Activated CD4-positive, alpha-beta T cell treated with anti-CD3 and anti-CD28 coated beads for 36 hours (primary cell): ENCODE data around the gene EMP2. TPM values are rescaled to one million over a fixed set of nuclear protein-coding genes. Genes with fewer than 3 reads are reported as not detected.

ENCODE experiments used
- ATAC-seq: fragments of 200-7000 bp; cut with Tn5 transposase; one replicate; pipeline ENCODE4 v1.10.0; 2021; ENCODE audit warnings: mild to moderate bottlenecking, moderate library complexity
- CTCF ChIA-PET: fragments of 350-600 bp; sonication (Branson Sonifier 250); formaldehyde crosslinking; loops from one replicate; lab custom pipeline; 2021; ENCODE audit warnings: antibody characterized with exemption; lab: Charles Lee
- POLR2A ChIA-PET: fragments of 350-600 bp; sonication (Branson Sonifier 250); formaldehyde crosslinking; loops from one replicate; lab custom pipeline; 2021; ENCODE audit warnings: antibody characterized with exemption, inconsistent platforms; lab: Charles Lee
- DNase-seq: peaks from one replicate; pipeline ENCODE4 v3.0.0-alpha.2; 2020
- H3K27ac Mint-ChIP-seq: one replicate; pipeline ENCODE4 v1.8.0; 2021; ENCODE audit warnings: mixed read lengths
- H3K27me3 Mint-ChIP-seq: one replicate; pipeline ENCODE4 v1.8.0; 2021; ENCODE audit warnings: mixed read lengths
- H3K36me3 Mint-ChIP-seq: one replicate; pipeline ENCODE4 v1.8.0; 2021; ENCODE audit warnings: low read depth, mixed read lengths
- H3K4me1 Mint-ChIP-seq: one replicate; pipeline ENCODE4 v1.8.0; 2021; ENCODE audit warnings: mixed read lengths
- H3K4me3 Mint-ChIP-seq: one replicate; pipeline ENCODE4 v1.8.0; 2021; ENCODE audit warnings: mild to moderate bottlenecking, moderate library complexity, mixed read lengths
- H3K9me3 Mint-ChIP-seq: one replicate; pipeline ENCODE4 v1.8.0; 2021; ENCODE audit warnings: low read depth, mixed read lengths
- intact Hi-C, 2 experiments: fragments of 100-400 bp; cut with DNase I in 1 of 2; cut with micrococcal nuclease in 1 of 2; formaldehyde crosslinking; loops; one replicate each; pipeline versions ENCODE4 v1.14.2 to v1.15.1; 2022 to 2024; cut with DNase I, micrococcal nuclease
- total RNA-seq, 2 experiments: library from RNA; stranded (reverse); gene quantifications; one replicate each; pipeline ENCODE4 v1.2.3, GENCODE V29; 2021

The EMP2 gene
- total RNA-seq, 2 experiments from 2014 or later, result not detected

GRCh38 chr16:10589109-10589508 lies 8.7 kb upstream of the EMP2 start:
- peaks cover 8% of the 10 kb centered on the region for H3K27me3 Mint-ChIP-seq
- intact Hi-C loops, result no loop called here
- H3K4me3 Mint-ChIP-seq, result no peak overlapping the region
- ChIA-PET CTCF (no interaction called here), POLR2A (no interaction called here)
- no peaks in the 10 kb centered on the region for H3K36me3 Mint-ChIP-seq
- no peaks in the 10 kb centered on the region for H3K4me1 Mint-ChIP-seq
- no peaks in the 10 kb centered on the region for H3K9me3 Mint-ChIP-seq
- H3K27ac Mint-ChIP-seq, result no peak overlapping the region
- DNase-seq, result no peak
- ATAC-seq, result no peak

DNA sequence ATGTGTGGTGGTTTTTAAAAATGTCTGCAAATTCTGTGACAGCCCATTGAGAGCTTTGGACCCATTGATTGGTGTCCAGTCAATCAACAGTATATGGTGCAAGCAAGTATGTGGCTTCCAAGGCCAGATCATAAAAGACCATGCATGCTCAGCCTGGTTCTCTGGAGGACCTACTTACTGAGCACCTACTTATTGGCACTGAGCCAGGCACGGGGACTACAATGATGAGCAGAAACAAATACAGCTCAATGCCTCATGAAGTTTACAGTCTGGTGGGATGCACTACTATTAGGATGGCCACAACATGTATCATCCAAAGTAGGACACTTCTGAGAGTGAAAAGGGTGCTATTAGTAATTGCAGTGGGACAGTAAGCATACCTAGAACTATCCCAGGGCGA lies 7.2 kb upstream of the EMP2 start:
- Mint-ChIP-seq H3K4me3 (no peak overlapping the region), H3K27me3 (peaks cover 20% of the 10 kb centered on the region), H3K36me3 (no peaks in the 10 kb centered on the region), H3K27ac (no peak overlapping the region), H3K4me1 (no peaks in the 10 kb centered on the region), H3K9me3 (no peaks in the 10 kb centered on the region)
- POLR2A ChIA-PET, result no interaction called here
- no peak for DNase-seq
- intact Hi-C loops, result no loop called here
- ATAC-seq, result no peak
- CTCF ChIA-PET, result interaction anchor here (0.6 kb wide), 1 partner anchor 103 kb away, joined by 3 read pairs; no protein-coding TSS in a partner anchor

GRCh38 chr16:10584981-10585438 lies 4.6 kb upstream of the EMP2 start:
- no peak for ATAC-seq
- DNase-seq, result no peak
- Mint-ChIP-seq H3K4me1 (no peaks in the 10 kb centered on the region), H3K27ac (no peak overlapping the region), H3K36me3 (no peaks in the 10 kb centered on the region), H3K4me3 (no peak overlapping the region), H3K27me3 (peaks cover 31% of the 10 kb centered on the region), H3K9me3 (no peaks in the 10 kb centered on the region)
- CTCF ChIA-PET, result interaction anchor here (1.1 kb wide), 1 partner anchor 151 kb away, joined by 3 read pairs; no protein-coding TSS in a partner anchor
- POLR2A ChIA-PET, result no interaction called here
- intact Hi-C loops, result no loop called here

DNA sequence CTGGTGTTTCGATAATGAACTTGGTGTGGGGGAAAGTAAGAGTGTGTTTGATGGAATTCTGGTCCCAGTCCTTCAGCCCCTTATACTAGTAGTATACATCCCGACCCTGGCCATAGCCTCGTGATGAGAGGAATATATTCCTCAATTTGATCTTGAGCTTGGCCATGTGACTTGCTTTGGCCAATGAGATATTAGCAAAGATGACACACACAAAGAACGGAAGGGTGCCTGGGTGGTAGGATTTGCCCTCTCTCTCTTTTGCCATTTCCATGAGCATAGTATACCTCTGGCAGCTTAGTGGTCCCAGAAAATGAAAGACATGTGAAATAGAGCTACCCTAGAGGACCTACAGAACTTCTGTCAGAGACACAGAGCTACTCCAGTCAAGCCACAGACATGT lies 2.9 kb upstream of the EMP2 start:
- Mint-ChIP-seq H3K36me3 (no peaks in the 10 kb centered on the region), H3K4me1 (no peaks in the 10 kb centered on the region), H3K27me3 (peaks cover 40% of the 10 kb centered on the region), H3K9me3 (no peaks in the 10 kb centered on the region), H3K4me3 (no peak overlapping the region), H3K27ac (no peak overlapping the region)
- no peak for DNase-seq
- intact Hi-C loops, result no loop called here
- ChIA-PET CTCF (interaction anchor here (0.6 kb wide), 1 partner anchor 155 kb away, joined by 4 read pairs; no protein-coding TSS in a partner anchor), POLR2A (no interaction called here)
- no peak for ATAC-seq

DNA sequence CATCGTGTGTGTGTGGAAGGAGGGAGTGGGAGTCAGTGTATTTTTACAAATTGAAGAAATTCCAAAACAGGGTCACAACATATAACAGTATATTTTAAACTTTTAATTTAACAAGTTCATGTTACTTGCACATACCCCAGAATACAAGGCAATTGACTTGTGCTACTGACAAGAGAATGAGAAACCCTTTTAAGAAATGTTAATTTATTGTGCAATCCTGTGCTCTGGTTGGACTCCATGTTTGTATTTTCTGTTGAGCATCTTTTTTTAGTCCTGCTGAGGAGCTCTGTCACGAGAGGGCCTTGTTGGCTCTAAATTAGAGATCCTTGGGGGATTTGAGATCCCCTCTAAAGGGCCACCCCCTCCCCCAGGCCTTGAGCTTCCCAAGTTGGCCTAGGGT lies 1.1 kb upstream of the EMP2 start:
- intact Hi-C loops, result no loop called here
- H3K4me1 Mint-ChIP-seq, result no peaks in the 10 kb centered on the region
- no peak overlapping the region for H3K27ac Mint-ChIP-seq
- peaks cover 43% of the 10 kb centered on the region for H3K27me3 Mint-ChIP-seq
- ChIA-PET CTCF (interaction anchor here (1.5 kb wide), 1 partner anchor 67 kb away, joined by 3 read pairs; no protein-coding TSS in a partner anchor), POLR2A (no interaction called here)
- DNase-seq (no peak), ATAC-seq (no peak)
- no peaks in the 10 kb centered on the region for H3K9me3 Mint-ChIP-seq
- no peak overlapping the region for H3K4me3 Mint-ChIP-seq
- H3K36me3 Mint-ChIP-seq, result no peaks in the 10 kb centered on the region

GRCh38 chr16:10580883-10581247 lies 467 bp upstream of the EMP2 start:
- H3K4me1 Mint-ChIP-seq, result no peaks in the 10 kb centered on the region
- no peaks in the 10 kb centered on the region for H3K9me3 Mint-ChIP-seq
- no peak for ATAC-seq
- H3K36me3 Mint-ChIP-seq, result no peaks in the 10 kb centered on the region
- CTCF ChIA-PET, result interaction anchor here (0.8 kb wide), 1 partner anchor 58 kb away, joined by 3 read pairs; no protein-coding TSS in a partner anchor
- DNase-seq, result no peak
- H3K4me3 Mint-ChIP-seq, result no peak overlapping the region
- POLR2A ChIA-PET, result no interaction called here
- peaks cover 43% of the 10 kb centered on the region for H3K27me3 Mint-ChIP-seq
- no peak overlapping the region for H3K27ac Mint-ChIP-seq
- intact Hi-C loops, result no loop called here

DNA sequence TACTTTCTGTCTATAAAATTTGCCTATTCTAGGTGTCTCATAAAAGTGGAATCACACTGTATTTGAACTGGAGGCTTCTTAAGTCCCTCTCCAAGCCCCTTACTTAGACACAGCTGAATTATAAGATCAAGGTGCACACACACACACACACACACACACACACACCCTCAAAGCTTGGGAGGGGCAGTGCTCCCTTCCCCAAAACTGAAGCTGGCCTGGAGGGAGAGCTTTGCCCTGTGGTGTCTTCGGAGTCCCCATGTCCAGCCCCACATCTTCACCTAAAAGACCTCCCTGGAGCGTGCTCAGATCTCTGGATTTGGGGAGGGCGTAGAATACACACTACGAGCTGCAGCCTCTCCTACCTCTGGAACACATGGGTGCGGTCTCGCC lies 828 bp downstream of the EMP2 start:
- Mint-ChIP-seq H3K36me3 (no peaks in the 10 kb centered on the region), H3K27me3 (peaks cover 43% of the 10 kb centered on the region), H3K4me1 (no peaks in the 10 kb centered on the region), H3K4me3 (no peak overlapping the region), H3K9me3 (no peaks in the 10 kb centered on the region), H3K27ac (no peak overlapping the region)
- ChIA-PET POLR2A (no interaction called here), CTCF (interaction anchor here (0.6 kb wide), 1 partner anchor 1304 kb away, joined by 5 read pairs; no protein-coding TSS in a partner anchor)
- intact Hi-C loops, result no loop called here
- DNase-seq (no peak), ATAC-seq (no peak)

- Mint-ChIP-seq H3K36me3 (no peaks in the 10 kb centered on the region), H3K27ac (no peak overlapping the region), H3K9me3 (no peaks in the 10 kb centered on the region), H3K4me1 (no peaks in the 10 kb centered on the region), H3K27me3 (peaks cover 41% of the 10 kb centered on the region), H3K4me3 (no peak overlapping the region)
- no peak for DNase-seq
- CTCF ChIA-PET, result interaction anchor here (0.5 kb wide), 1 partner anchor 223 kb away, joined by 3 read pairs; no protein-coding TSS in a partner anchor
- intact Hi-C loops, result no loop called here
- no peak for ATAC-seq
- POLR2A ChIA-PET, result no interaction called here
These were observed 1.7 kb downstream of the EMP2 start for GRCh38 chr16:10578474-10579316.

- H3K4me1 Mint-ChIP-seq, result no peaks in the 10 kb centered on the region
- no peak for DNase-seq
- no peaks in the 10 kb centered on the region for H3K9me3 Mint-ChIP-seq
- H3K4me3 Mint-ChIP-seq, result no peak overlapping the region
- no peaks in the 10 kb centered on the region for H3K36me3 Mint-ChIP-seq
- ChIA-PET CTCF (interaction anchor here (0.5 kb wide), 1 partner anchor 262 kb away, joined by 4 read pairs; no protein-coding TSS in a partner anchor), POLR2A (interaction anchor here (0.6 kb wide), 1 partner anchor 47 kb away, joined by 3 read pairs; no protein-coding TSS in a partner anchor)
- intact Hi-C loops, result no loop called here
- H3K27me3 Mint-ChIP-seq, result peaks cover 31% of the 10 kb centered on the region
- H3K27ac Mint-ChIP-seq, result no peak overlapping the region
- ATAC-seq, result no peak
These were observed 2.8 kb downstream of the EMP2 start for GRCh38 chr16:10577305-10578202.

DNA sequence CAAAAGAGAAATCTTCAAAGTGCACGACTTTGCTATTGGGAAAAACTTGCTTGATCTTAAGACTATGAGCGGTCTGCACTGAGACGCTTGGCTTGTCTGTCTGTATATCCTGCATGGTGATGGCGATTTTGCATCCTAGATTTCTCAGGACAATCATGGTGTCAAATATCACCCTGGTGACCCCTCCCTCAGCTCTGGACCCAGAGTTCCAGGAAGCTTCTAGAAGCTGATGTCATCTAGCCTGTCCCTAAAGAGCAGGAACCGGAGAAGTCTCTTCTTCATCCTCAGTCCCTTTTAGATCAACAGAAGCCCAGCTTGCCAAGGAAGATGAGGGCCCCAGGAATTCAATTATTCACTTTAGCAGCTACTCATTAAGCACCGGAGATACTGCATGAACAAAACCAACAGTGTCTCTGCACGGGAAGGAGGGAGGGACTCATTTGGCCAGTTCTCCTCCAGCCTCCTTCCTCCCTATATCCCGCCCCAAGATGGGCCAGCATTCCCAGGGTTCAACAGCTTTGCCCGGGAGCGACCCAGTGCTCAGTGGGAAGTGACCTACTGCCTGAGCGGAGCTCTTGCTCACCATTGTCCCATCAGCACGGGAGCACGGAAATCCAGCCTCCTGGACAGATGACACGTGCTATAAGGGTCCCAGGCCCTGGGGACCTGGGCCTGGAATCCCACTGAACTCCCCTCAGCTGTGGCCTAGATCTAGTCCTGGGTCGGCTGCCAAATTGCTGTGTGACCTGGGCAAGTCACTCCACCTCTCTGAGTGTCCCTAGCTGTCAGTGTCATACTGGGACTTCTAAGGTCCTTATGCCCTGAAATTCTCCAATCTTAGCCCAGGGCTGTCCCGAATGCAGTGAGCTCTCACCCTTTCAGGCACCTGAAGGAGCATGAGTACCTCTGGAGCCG lies 3.8 kb downstream of the EMP2 start:
- H3K9me3 Mint-ChIP-seq, result no peaks in the 10 kb centered on the region
- DNase-seq (no peak), ATAC-seq (no peak)
- ChIA-PET POLR2A (interaction anchor here (0.6 kb wide), 1 partner anchor 46 kb away, joined by 3 read pairs; no protein-coding TSS in a partner anchor), CTCF (interaction anchor here (0.6 to 0.9 kb wide), 2 partner anchors 9 to 60 kb away, joined by 3 read pairs; no protein-coding TSS in a partner anchor)
- no peaks in the 10 kb centered on the region for H3K36me3 Mint-ChIP-seq
- no peaks in the 10 kb centered on the region for H3K4me1 Mint-ChIP-seq
- no peak overlapping the region for H3K27ac Mint-ChIP-seq
- intact Hi-C loops, result no loop called here
- H3K27me3 Mint-ChIP-seq, result peaks cover 28% of the 10 kb centered on the region
- no peak overlapping the region for H3K4me3 Mint-ChIP-seq
